Measurements from ENCODE around the gene TST. TPM values are rescaled to one million over a fixed set of nuclear protein-coding genes. Genes with fewer than 3 reads are reported as not detected.

Gene TST
- polyA plus RNA-seq, 2 of the 4 experiments (the other 2 are of a cell fraction): 43.2 to 50.1 TPM

- 78% methylated on average over 23 of the region's 23 CpGs for WGBS (ENCODE audit: missing lambda C conversion rate)
- FAIRE-seq: no peak
- H3K4me2 ChIP-seq: peak overlapping the region; percentile 90
- peak overlapping the region; percentile 98 to 100 for H3K27ac ChIP-seq
- TF ChIP-seq ZFP36 (IDR thresholded peaks at IDR 0.05; ENCODE audit: borderline replicate concordance, partially characterized antibody) (no peak), EHMT2 (IDR thresholded peaks at IDR 0.05; ENCODE audit: low read depth) (no peak), CBX2 (IDR thresholded peaks at IDR 0.05; ENCODE audit: borderline replicate concordance, low read depth) (no peak), MAZ (IDR thresholded peaks at IDR 0.05; ENCODE audit: borderline replicate concordance, low read depth, low read length) (no peak), RNF2 (IDR thresholded peaks at IDR 0.05; ENCODE audit: borderline replicate concordance, low read depth) (no peak), GATA3 (IDR thresholded peaks at IDR 0.05; ENCODE audit: borderline replicate concordance) (no peak), MAFK (IDR thresholded peaks at IDR 0.05; ENCODE audit: partially characterized antibody) (no peak), HOXB13 (CRISPR knock-in tag; IDR thresholded peaks at IDR 0.05; ENCODE audit: low read depth) (no peak), CHD4 (IDR thresholded peaks at IDR 0.05; ENCODE audit: borderline replicate concordance) (no peak), SMC3 (IDR thresholded peaks at IDR 0.05) (no peak), ZSCAN20 (CRISPR knock-in tag; IDR thresholded peaks at IDR 0.05) (no peak), JUN (IDR thresholded peaks at IDR 0.05) (no peak), MAX (IDR thresholded peaks at IDR 0.05) (no peak)
- ChIA-PET CTCF (interaction anchor here (3.6 to 13.1 kb wide), 3 partner anchors 10 to 14 kb away, joined by 22 to 142 read pairs (median 77); partner anchors contain the start of genes MPST and TST), POLR2A (no interaction called here)
- no peak for DNase-seq (ENCODE audit: low read depth in 1 of 2, low spot score in 1 of 2)
- H3K4me3 ChIP-seq: peak overlapping the region; percentile 22; the same call in 1 of the 3 replicates
- H3K4me1 ChIP-seq: peaks cover 59% of the 10 kb centered on the region
- ATAC-seq: no peak
- H3K9me3 ChIP-seq: no peaks in the 10 kb centered on the region
Observed at GRCh38 chr22:37033605-37034430, 14.6 kb upstream of the TST start.

GRCh38 chr22:37032535-37033460 lies 13.6 kb upstream of the TST start:
- WGBS (ENCODE audit: missing lambda C conversion rate): 1% methylated on average over 12 of the region's 18 CpGs
- FAIRE-seq (no peak), ATAC-seq (peak; percentile 95 to 96), DNase-seq (ENCODE audit: low read depth in 1 of 2, low spot score in 1 of 2) (peak; percentile 87 to 96)
- peaks cover 59% of the 10 kb centered on the region for H3K4me1 ChIP-seq
- ChIA-PET POLR2A (interaction anchor here (0.7 to 1.8 kb wide), 8 partner anchors 9 to 504 kb away, joined by 3 to 15 read pairs (median 4); partner anchors contain the start of genes EIF3D, IFT27, MPST and TST), CTCF (interaction anchor here (0.8 to 13.1 kb wide), 6 partner anchors 11 to 261 kb away, joined by 3 to 142 read pairs (median 3); partner anchors contain the start of genes MPST and TST)
- H3K27ac ChIP-seq: peak overlapping the region; percentile 98 to 100
- H3K4me2 ChIP-seq: peak overlapping the region; percentile 90
- peak overlapping the region; percentile 37 for H3K4me3 ChIP-seq
- H3K9me3 ChIP-seq: no peaks in the 10 kb centered on the region
- TF ChIP-seq ELK1 (IDR thresholded peaks at IDR 0.05; ENCODE audit: low read depth, low read length) (no peak), CHD4 (IDR thresholded peaks at IDR 0.05; ENCODE audit: borderline replicate concordance) (peak; percentile 98), MAX (IDR thresholded peaks at IDR 0.05) (peak; percentile 63), E2F6 (IDR thresholded peaks at IDR 0.05; ENCODE audit: borderline replicate concordance, low read depth) (0 out of 2 replicates have a peak, but pooled peaks have one; percentile 23), HOXB5 (CRISPR knock-in tag; IDR thresholded peaks at IDR 0.05) (no peak), JUN (IDR thresholded peaks at IDR 0.05) (peak; percentile 91 to 95), CEBPB (IDR thresholded peaks at IDR 0.05) (peak; percentile 98 to 99), PHF8 (IDR thresholded peaks at IDR 0.05; ENCODE audit: borderline replicate concordance, low read depth) (no peak), TFCP2L1 (CRISPR knock-in tag; IDR thresholded peaks at IDR 0.05) (no peak), HMGXB4 (CRISPR knock-in tag; IDR thresholded peaks at IDR 0.05; ENCODE audit: borderline replicate concordance) (no peak), FOSL2 (IDR thresholded peaks at IDR 0.05) (peak; percentile 31; the same call in 1 of the 2 replicates), FOSL2 (CRISPR knock-in tag; IDR thresholded peaks at IDR 0.05) (peak; percentile 36; the same call in 1 of the 2 replicates), CBX8 (IDR thresholded peaks at IDR 0.05) (no peak), HDAC2 (IDR thresholded peaks at IDR 0.05) (peak; percentile 99), GATA3 (IDR thresholded peaks at IDR 0.05; ENCODE audit: borderline replicate concordance) (peak; percentile 80), ESRRA (IDR thresholded peaks at IDR 0.05; ENCODE audit: borderline replicate concordance, low read length) (0 out of 2 replicates have a peak, but pooled peaks have one; percentile 19), EP300 (IDR thresholded peaks at IDR 0.05) (peak; percentile 86 to 96; a peak in 4 of 5 replicates), USF2 (IDR thresholded peaks at IDR 0.05) (no peak), NPAS2 (CRISPR knock-in tag; IDR thresholded peaks at IDR 0.05; ENCODE audit: borderline replicate concordance) (no peak), RARB (CRISPR knock-in tag; IDR thresholded peaks at IDR 0.05) (0 out of 2 replicates have a peak, but pooled peaks have one; percentile 20)
